IMR-90 (cell line): Measurements from ENCODE around the gene ZNF654. TPM values are rescaled to one million over a fixed set of nuclear protein-coding genes. Genes with fewer than 3 reads are reported as not detected.

ENCODE experiments used
- ATAC-seq: fragments of 200-7000 bp; cut with Tn5 transposase; 2 replicates; pipeline ENCODE4 v1.9.1; 2020; ENCODE audit warnings: low read depth, mild to moderate bottlenecking, moderate library complexity
- BruUV-seq: library from RNA; stranded (reverse); fragments of 400-500 nt; replicated peaks from 2 replicates; lab custom pipeline; 2021; lab: Mats Ljungman, UMichigan
- CTCF ChIA-PET: fragments of 300-600 bp; formaldehyde crosslinking; extraction: SDS; loops from one replicate; lab custom pipeline; 2021; ENCODE audit warnings: antibody characterized with exemption; lab: Yijun Ruan, JAX
- POLR2A ChIA-PET: fragments of 300-600 bp; sonication (Branson Sonifier 250); formaldehyde crosslinking; loops from one replicate; lab custom pipeline; 2022; ENCODE audit warnings: antibody characterized with exemption; ENCODE audit not compliant: unreplicated experiment; lab: Charles Lee
- DNase-seq: peaks from one replicate; pipeline ENCODE4 v3.0.0; 2013
- H2AFZ ChIP-seq: replicated peaks from 2 replicates; pipeline ENCODE3; 2013; ENCODE audit warnings: low read length, mild to moderate bottlenecking; ENCODE audit not compliant: poor library complexity
- H2AK5ac ChIP-seq: 2 replicates; pipeline ENCODE4 v1.6.1; 2013; ENCODE audit warnings: low read depth, low read length, inconsistent platforms
- H2AK9ac ChIP-seq: replicated peaks from 2 replicates; pipeline ENCODE3; 2013; ENCODE audit warnings: mild to moderate bottlenecking, low read depth, low read length, moderate library complexity; ENCODE audit not compliant: poor library complexity
- H2BK120ac ChIP-seq: 2 replicates; pipeline ENCODE4 v1.6.1; 2013; ENCODE audit warnings: low read depth, low read length, inconsistent platforms
- H2BK15ac ChIP-seq: 3 replicates; pipeline ENCODE4 v1.6.1; 2013; ENCODE audit warnings: low read depth, low read length, inconsistent platforms
- H2BK20ac ChIP-seq: 2 replicates; pipeline ENCODE4 v1.6.1; 2013; ENCODE audit warnings: low read depth, mild to moderate bottlenecking, inconsistent platforms, low read length, moderate library complexity
- H2BK5ac ChIP-seq: 2 replicates; pipeline ENCODE4 v1.6.1; 2013; ENCODE audit warnings: mild to moderate bottlenecking, low read depth, low read length, inconsistent platforms; ENCODE audit not compliant: poor library complexity, severe bottlenecking
- H3K14ac ChIP-seq: replicated peaks from 2 replicates; pipeline ENCODE4 v1.6.1; 2013; ENCODE audit warnings: low read depth, low read length, inconsistent platforms
- H3K18ac ChIP-seq: 2 replicates; pipeline ENCODE4 v1.6.1; 2013; ENCODE audit warnings: low read depth, low read length, control low read depth
- H3K23ac ChIP-seq: 2 replicates; pipeline ENCODE4 v1.6.1; 2013; ENCODE audit warnings: low read depth, low read length, inconsistent platforms
- H3K27ac ChIP-seq: 2 replicates; pipeline ENCODE4 v1.5.1; 2013; ENCODE audit warnings: mild to moderate bottlenecking, control low read depth, low read length; ENCODE audit not compliant: insufficient read depth
- H3K27me3 ChIP-seq: 2 replicates; pipeline ENCODE4 v1.6.1; 2013; ENCODE audit warnings: low read length; ENCODE audit not compliant: control insufficient read depth, insufficient read depth
- H3K36me3 ChIP-seq: 2 replicates; pipeline ENCODE4 v1.6.1; 2013; ENCODE audit warnings: low read length, mixed read lengths; ENCODE audit not compliant: control insufficient read depth, insufficient read depth
- H3K4ac ChIP-seq: 2 replicates; pipeline ENCODE4 v1.6.1; 2013; ENCODE audit warnings: low read depth, low read length, inconsistent platforms
- H3K4me1 ChIP-seq: 2 replicates; pipeline ENCODE4 v1.6.1; 2013; ENCODE audit warnings: low read length, mixed read lengths; ENCODE audit not compliant: control insufficient read depth, insufficient read depth
- H3K4me2 ChIP-seq: 2 replicates; pipeline ENCODE4 v1.6.1; 2013; ENCODE audit warnings: low read depth, mild to moderate bottlenecking, control low read depth, low read length, moderate library complexity
- H3K4me3 ChIP-seq: 2 replicates; pipeline ENCODE4 v1.5.1; 2013; ENCODE audit warnings: low read depth, mild to moderate bottlenecking, control low read depth, low read length, moderate library complexity; ENCODE audit not compliant: insufficient read depth
- H3K56ac ChIP-seq: 2 replicates; pipeline ENCODE4 v1.6.1; 2013; ENCODE audit warnings: low read length, inconsistent platforms; ENCODE audit not compliant: insufficient read depth; ENCODE audit errors: extremely low read depth
- H3K79me1 ChIP-seq, 2 experiments: 2 replicates each; pipeline ENCODE4 v1.6.1; 2013; ENCODE audit warnings: low read length in 2 of 2, inconsistent platforms in 1 of 2, low read depth in 1 of 2
- H3K9ac ChIP-seq: 2 replicates; pipeline ENCODE4 v1.6.1; 2013; ENCODE audit warnings: low read depth, low read length, control low read depth
- H3K9me1 ChIP-seq: 2 replicates; pipeline ENCODE4 v1.6.1; 2013; ENCODE audit warnings: low read length, inconsistent platforms; ENCODE audit not compliant: insufficient read depth
- H3K9me3 ChIP-seq: 2 replicates; pipeline ENCODE4 v1.6.1; 2013; ENCODE audit warnings: low read length; ENCODE audit not compliant: control insufficient read depth, insufficient read depth
- H4K20me1 ChIP-seq: 2 replicates; pipeline ENCODE4 v1.6.1; 2013; ENCODE audit warnings: low read length, inconsistent platforms; ENCODE audit not compliant: insufficient read depth
- H4K5ac ChIP-seq: 2 replicates; pipeline ENCODE4 v1.6.1; 2013; ENCODE audit warnings: mild to moderate bottlenecking, low read depth, low read length, control low read depth
- H4K8ac ChIP-seq, 2 experiments: 2 replicates each; pipeline ENCODE4 v1.6.1; 2013; ENCODE audit warnings: low read depth in 2 of 2, low read length in 2 of 2, control low read depth in 1 of 2, inconsistent platforms in 1 of 2
- H4K91ac ChIP-seq: 2 replicates; pipeline ENCODE4 v1.6.1; 2013; ENCODE audit warnings: low read depth, low read length, inconsistent platforms; ENCODE audit not compliant: insufficient read depth
- BHLHE40 ChIP-seq: fragments of 150-350 bp; IDR thresholded peaks from 2 replicates; pipeline ENCODE4 v1.6.1; 2016; ENCODE audit warnings: mild to moderate bottlenecking, low read depth, low read length
- CEBPB ChIP-seq: IDR thresholded peaks from 2 replicates; pipeline ENCODE4 v1.6.1; 2012; ENCODE audit warnings: low read depth, low read length, improper control_type of control experiment
- CHD1 ChIP-seq: IDR thresholded peaks from 2 replicates; pipeline ENCODE4 v1.6.1; 2012; ENCODE audit warnings: low read depth, low read length, improper control_type of control experiment
- CTCF ChIP-seq: conservative IDR thresholded peaks from 2 replicates; pipeline ENCODE4 v1.5.1; 2012; ENCODE audit warnings: mild to moderate bottlenecking, low read depth, low read length, improper control_type of control experiment
- ELK1 ChIP-seq: fragments of 150-350 bp; IDR thresholded peaks from 2 replicates; pipeline ENCODE4 v1.6.1; 2016; ENCODE audit warnings: low read depth, mild to moderate bottlenecking, low read length, moderate library complexity, borderline replicate concordance
- FOS ChIP-seq: fragments of 150-350 bp; IDR thresholded peaks from 2 replicates; pipeline ENCODE4 v1.6.1; 2016; ENCODE audit warnings: low read depth, low read length
- MAFK ChIP-seq: IDR thresholded peaks from 2 replicates; pipeline ENCODE4 v1.6.1; 2012; ENCODE audit warnings: low read depth, low read length, improper control_type of control experiment
- MAZ ChIP-seq: IDR thresholded peaks from 2 replicates; pipeline ENCODE4 v1.6.1; 2012; ENCODE audit warnings: low read depth, mild to moderate bottlenecking, low read length, improper control_type of control experiment, moderate library complexity, borderline replicate concordance
- MXI1 ChIP-seq: IDR thresholded peaks from 2 replicates; pipeline ENCODE4 v1.6.1; 2012; ENCODE audit warnings: low read depth, mild to moderate bottlenecking, low read length, moderate library complexity, borderline replicate concordance
- NFE2L2 ChIP-seq: fragments of 150-350 bp; IDR thresholded peaks from 2 replicates; pipeline ENCODE4 v1.6.1; 2016; ENCODE audit warnings: low read depth, mild to moderate bottlenecking, low read length
- POLR2A ChIP-seq: IDR thresholded peaks from 2 replicates; pipeline ENCODE4 v1.6.1; 2012; ENCODE audit warnings: mild to moderate bottlenecking, low read depth, low read length
- RAD21 ChIP-seq: IDR thresholded peaks from 2 replicates; pipeline ENCODE4 v1.6.1; 2012; ENCODE audit warnings: low read length, improper control_type of control experiment
- RCOR1 ChIP-seq: IDR thresholded peaks from 2 replicates; pipeline ENCODE4 v1.6.1; 2012; ENCODE audit warnings: mild to moderate bottlenecking, low read length, improper control_type of control experiment; ENCODE audit not compliant: insufficient replicate concordance
- RFX5 ChIP-seq: IDR thresholded peaks from 2 replicates; pipeline ENCODE4 v1.8.0; 2012; ENCODE audit warnings: low read depth, mild to moderate bottlenecking, low read length, moderate library complexity
- SMC3 ChIP-seq: fragments of 150-350 bp; IDR thresholded peaks from 2 replicates; pipeline ENCODE4 v1.6.1; 2016; ENCODE audit warnings: low read depth, mild to moderate bottlenecking, antibody characterized with exemption, low read length, moderate library complexity
- USF2 ChIP-seq: fragments of 150-350 bp; IDR thresholded peaks from 2 replicates; pipeline ENCODE4 v1.6.1; 2017; ENCODE audit warnings: mild to moderate bottlenecking, antibody characterized with exemption, low read length, low read depth
- WGBS, 2 experiments: methylation state at CpG; one replicate each; pipeline versions ENCODE4 v1.1.5 to v1.1.7; 2013; ENCODE audit warnings: missing lambda C conversion rate in 2 of 2; ENCODE audit not compliant: insufficient read length in 1 of 2; ENCODE audit errors: extremely low coverage in 2 of 2; 5-methylcytosine and 5-hydroxymethylcytosine counted together
- dilution Hi-C: fragments of 300-500 bp; cut with HindIII; formaldehyde crosslinking; loops from one replicate; pipeline ENCODE4 v1.14.3; 2018; ENCODE audit warnings: low sequenced_read_pairs; ENCODE audit not compliant: unreplicated experiment
- in situ Hi-C: fragments of 300-500 bp; cut with MboI; formaldehyde crosslinking; loops from 3 replicates; pipeline ENCODE4 v1.14.3; 2019; ENCODE audit warnings: low sequenced_read_pairs, inconsistent platforms, mixed read lengths
- intact Hi-C: fragments of 100-400 bp; cut with micrococcal nuclease; formaldehyde crosslinking; loops from 2 replicates; pipeline ENCODE4 v1.10.0; 2022
- polyA plus RNA-seq, 3 experiments: library from polyadenylated mRNA; depleted of rRNA; stranded (reverse); fragments of >200 nt; gene quantifications; 2 replicates each; pipeline ENCODE4 v1.2.3, GENCODE V29; 2012; ENCODE audit warnings: low replicate concordance in 1 of 3
- total RNA-seq: library from RNA; depleted of rRNA; stranded (reverse); fragments of >200 nt; gene quantifications from 2 replicates; pipeline ENCODE4 v1.2.3, GENCODE V29; 2012

ZNF654 gene
- total and polyA plus RNA-seq, 2 of the 4 experiments (the other 2 are of a cell fraction) = 3.3 to 11.5 TPM

- WGBS, 2 experiments = no CpG with 5 or more reads among the region's 1 CpG
- Histone ChIP-seq H4K20me1 (peaks cover 2% of the 10 kb centered on the region; the same call in 1 of the 2 replicates), H2BK15ac (no peak overlapping the region), H3K18ac (no peak overlapping the region), H3K9me3 (no peaks in the 10 kb centered on the region), H3K56ac (no peak overlapping the region), H3K9ac (no peak overlapping the region), H3K23ac (no peak overlapping the region), H3K4me1 (no peaks in the 10 kb centered on the region), H3K79me1 (peaks cover 15 to 22% of the 10 kb centered on the region in 2 experiments; a peak in 3 of 4 replicates), H3K4ac (no peak overlapping the region), H2BK20ac (no peak overlapping the region), H4K8ac (no peak overlapping the region), H2BK5ac (no peak overlapping the region), H3K36me3 (no peaks in the 10 kb centered on the region; the same call in 1 of the 2 replicates), H3K27me3 (no peaks in the 10 kb centered on the region), H2BK120ac (no peak overlapping the region), H2AK5ac (no peak overlapping the region), H4K91ac (no peak overlapping the region), H3K4me2 (no peak overlapping the region), H2AK9ac (no peak overlapping the region), H2AFZ (no peak overlapping the region), H3K4me3 (no peak overlapping the region), H3K27ac (no peak overlapping the region), H4K5ac (no peak overlapping the region), H3K14ac (no peak overlapping the region), H3K9me1 (0 out of 2 replicates have a peak, but pooled peaks cover 2% of the 10 kb centered on the region)
- no peak for DNase-seq
- no peak for TF ChIP-seq SMC3
- TF ChIP-seq RAD21 = no peak
- TF ChIP-seq NFE2L2 = no peak
- TF ChIP-seq MXI1 = no peak
- TF ChIP-seq RFX5 = no peak
- TF ChIP-seq MAFK = no peak
- TF ChIP-seq CHD1 = no peak
- TF ChIP-seq RCOR1 = no peak
- TF ChIP-seq MAZ = no peak
- TF ChIP-seq FOS = no peak
- no peak for TF ChIP-seq BHLHE40
- no peak for TF ChIP-seq USF2
- TF ChIP-seq POLR2A = no peak
- TF ChIP-seq CEBPB = no peak
- no peak for TF ChIP-seq ELK1
- TF ChIP-seq CTCF = no peak
- ATAC-seq = no peak
- CTCF ChIA-PET = interaction anchor here (1.0 kb wide), 1 partner anchor 10 kb away, joined by 4 read pairs; no protein-coding TSS in a partner anchor
- in situ Hi-C loops = no loop called here
- POLR2A ChIA-PET = no interaction called here
- no TSS peak for BruUV-seq
- dilution Hi-C loops = no loop called here
- intact Hi-C loops = no loop called here
Measured at GRCh38 chr3:88123526-88123925, 64.5 kb downstream of the ZNF654 start.
